GM12864 (cell line): ENCODE measurements around the gene PCNX2.

ENCODE experiments used
- DNase-seq: peaks from one replicate; pipeline ENCODE4 v3.0.0-alpha.2; 2011; ENCODE audit warnings: low read depth
- H3K4me3 ChIP-seq: 2 replicates; pipeline ENCODE4 v1.5.1; 2011; ENCODE audit warnings: mild to moderate bottlenecking, low read depth, low read length, control low read depth
- CTCF ChIP-seq: IDR thresholded peaks from 2 replicates; pipeline ENCODE4 v1.5.1; 2011; ENCODE audit warnings: low read depth, mild to moderate bottlenecking, moderate library complexity, low read length, control low read depth, inconsistent platforms; ENCODE audit errors: missing control alignments

Gene PCNX2, protein sequence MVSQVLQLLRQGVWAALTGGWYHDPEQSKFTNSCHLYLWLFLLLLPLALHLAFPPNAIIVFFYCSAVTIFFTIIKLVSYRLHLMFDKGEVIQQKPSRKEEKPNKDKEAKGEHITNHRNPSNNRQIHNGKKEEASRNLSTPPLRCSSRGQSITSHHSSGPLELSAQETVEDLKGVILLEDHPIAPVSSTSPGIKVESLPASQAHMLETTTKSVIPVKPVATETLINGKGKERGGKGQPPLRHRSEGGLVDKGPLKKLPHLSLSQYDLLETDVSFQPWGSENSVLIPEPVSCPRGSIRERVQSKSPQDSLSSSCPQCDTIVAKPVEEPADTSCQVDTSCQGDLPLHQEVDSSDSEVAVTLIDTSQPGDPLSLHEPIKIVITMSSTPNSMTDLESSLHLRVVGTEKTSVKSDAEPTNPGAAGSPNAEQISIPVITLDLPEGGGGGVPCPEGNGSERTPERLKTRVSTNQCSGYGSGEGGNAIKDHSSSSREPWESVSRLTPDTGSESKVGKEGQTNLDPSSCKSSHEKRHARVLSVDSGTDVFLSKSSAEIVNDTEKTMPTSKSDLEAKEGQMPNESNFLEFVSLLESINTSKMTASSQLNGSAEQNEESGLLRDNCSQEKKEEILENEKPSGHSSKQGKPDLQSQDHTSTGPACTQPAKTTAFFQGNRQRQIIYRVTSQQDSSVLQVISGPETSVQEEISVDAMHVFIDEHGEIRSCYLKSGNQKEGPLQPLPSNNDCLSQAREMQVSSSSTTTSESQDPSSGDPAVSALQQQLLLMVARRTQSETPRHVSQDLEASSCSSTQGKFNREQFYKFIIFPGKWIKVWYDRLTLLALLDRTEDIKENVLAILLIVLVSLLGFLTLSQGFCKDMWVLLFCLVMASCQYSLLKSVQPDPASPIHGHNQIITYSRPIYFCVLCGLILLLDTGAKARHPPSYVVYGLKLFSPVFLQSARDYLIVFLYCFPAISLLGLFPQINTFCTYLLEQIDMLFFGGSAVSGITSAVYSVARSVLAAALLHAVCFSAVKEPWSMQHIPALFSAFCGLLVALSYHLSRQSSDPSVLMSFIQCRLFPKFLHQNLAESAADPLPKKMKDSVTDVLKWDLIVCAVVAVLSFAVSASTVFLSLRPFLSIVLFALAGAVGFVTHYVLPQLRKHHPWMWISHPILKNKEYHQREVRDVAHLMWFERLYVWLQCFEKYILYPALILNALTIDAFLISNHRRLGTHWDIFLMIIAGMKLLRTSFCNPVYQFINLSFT (N-terminal part only)

DNA sequence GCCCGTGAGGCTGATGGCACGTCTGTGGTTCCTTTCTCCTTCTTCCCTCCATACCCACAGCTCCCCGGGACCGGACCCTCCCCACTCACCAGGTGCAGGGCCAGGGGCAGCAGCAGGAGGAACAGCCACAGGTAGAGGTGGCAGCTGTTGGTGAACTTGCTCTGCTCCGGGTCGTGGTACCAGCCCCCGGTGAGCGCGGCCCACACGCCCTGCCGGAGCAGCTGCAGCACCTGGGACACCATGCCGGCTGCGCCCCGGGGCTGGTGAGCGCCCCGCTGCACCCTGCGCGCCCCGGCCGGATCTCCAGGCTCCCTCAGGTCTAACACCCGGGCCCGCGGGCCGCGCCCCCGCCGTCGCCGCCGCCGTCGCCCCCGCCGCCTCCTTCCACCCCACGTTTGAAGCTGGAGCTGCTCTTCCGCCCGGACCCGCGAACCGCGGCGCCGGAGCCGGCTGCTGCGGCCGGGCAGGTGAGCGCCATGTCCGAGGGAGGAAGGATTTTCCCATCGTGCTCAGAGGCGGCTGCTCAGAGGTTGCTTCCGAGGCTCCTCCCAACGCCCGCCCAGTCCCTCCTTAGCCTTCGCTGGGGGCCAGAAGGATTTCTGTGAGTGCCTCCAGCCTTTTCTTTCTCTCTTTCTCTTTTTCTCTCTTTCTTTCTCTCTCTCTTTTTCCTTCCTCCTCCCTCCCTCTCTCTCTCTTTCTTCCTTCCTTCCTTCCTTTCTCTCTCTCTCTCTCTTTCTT lies at the start of gene PCNX2:
TSS of gene PCNX2 (minus strand) at position 489 of the 738 bp plus-strand sequence. CDS start at position 242, 247 bp downstream.
- no peak for DNase-seq
- no peak for TF ChIP-seq CTCF
- peak within 1 kb of the TSS; percentile 68 for H3K4me3 ChIP-seq

GRCh38 chr1:233343262-233343661 lies 47.7 kb upstream of the PCNX2 start:
- H3K4me3 ChIP-seq = no peak overlapping the region
- DNase-seq = no peak
- no peak for TF ChIP-seq CTCF

DNA sequence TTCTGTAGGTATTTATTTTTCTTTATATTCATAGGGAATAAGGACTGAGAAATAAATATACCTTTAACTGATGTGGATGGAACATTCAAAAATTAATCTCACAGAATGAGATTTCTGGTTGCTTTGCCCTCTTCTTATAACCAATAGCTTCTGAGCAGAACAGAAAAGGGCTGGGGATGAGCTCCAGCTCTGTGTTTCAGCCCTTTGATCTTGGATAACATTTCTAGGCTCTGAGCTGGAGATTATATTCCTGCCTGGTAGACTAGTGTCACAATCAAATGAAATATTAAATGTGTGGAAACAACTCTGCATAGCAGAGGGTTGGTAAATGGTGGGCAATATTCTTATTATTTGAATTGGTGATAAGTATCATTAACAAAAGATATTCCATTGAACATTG lies 46.6 kb upstream of the PCNX2 start:
- TF ChIP-seq CTCF = no peak
- no peak for DNase-seq
- H3K4me3 ChIP-seq = no peak overlapping the region

- TF ChIP-seq CTCF = no peak
- no peak overlapping the region for H3K4me3 ChIP-seq
- no peak for DNase-seq
These were observed 45.5 kb upstream of the PCNX2 start for GRCh38 chr1:233340966-233341516.

DNA sequence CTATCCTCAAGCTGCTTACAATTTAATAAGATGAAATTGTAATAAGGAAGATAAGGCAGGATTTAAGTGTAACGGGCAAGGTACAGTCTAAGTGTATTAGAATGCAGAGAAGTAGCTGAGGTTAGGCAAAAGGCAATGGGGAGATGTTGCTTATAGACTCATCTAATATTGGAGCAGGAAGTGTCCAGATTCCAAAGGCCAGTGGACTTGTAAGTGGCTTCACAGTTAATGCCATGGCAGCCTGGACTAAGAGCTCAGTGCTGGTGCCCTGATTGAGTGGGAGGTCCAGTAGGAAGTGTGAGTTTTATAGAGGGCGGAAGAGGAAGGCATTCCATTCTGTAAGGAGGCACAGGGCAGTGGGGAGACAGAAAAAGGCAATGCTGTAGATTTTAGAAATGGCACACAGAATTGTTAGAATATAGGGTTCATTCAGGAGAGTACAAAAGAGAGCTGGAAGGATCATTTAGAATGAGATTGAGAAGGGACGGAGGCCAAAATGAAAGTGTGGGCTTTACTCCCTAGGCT lies 44.6 kb upstream of the PCNX2 start:
- TF ChIP-seq CTCF = no peak
- H3K4me3 ChIP-seq = no peak overlapping the region
- no peak for DNase-seq

GRCh38 chr1:233338102-233338501 lies 42.6 kb upstream of the PCNX2 start:
- TF ChIP-seq CTCF = no peak

More at GRCh38 chr1:233338102-233338501, 42.6 kb upstream of the PCNX2 start:
- no peak overlapping the region for H3K4me3 ChIP-seq
- DNase-seq = no peak
